GM12878 (cell line): ENCODE results near the gene PARK7. TPM values are rescaled to one million over a fixed set of nuclear protein-coding genes. Genes with fewer than 3 reads are reported as not detected.

Experiments used
- BACH1 ChIP-seq: fragments of 450-650 bp; IDR thresholded peaks from 2 replicates; pipeline ENCODE4 v1.6.1; 2017; ENCODE audit warnings: mild to moderate bottlenecking, borderline replicate concordance
- BCL11A ChIP-seq: IDR thresholded peaks from 2 replicates; pipeline ENCODE4 v1.6.1; 2011; ENCODE audit warnings: low read depth, low read length
- CHD1 ChIP-seq: IDR thresholded peaks from 2 replicates; pipeline ENCODE4 v1.6.1; 2012; ENCODE audit warnings: low read depth, low read length, improper control_type of control experiment
- HDGF ChIP-seq: fragments of 450-650 bp; IDR thresholded peaks from 2 replicates; pipeline ENCODE4 v1.6.1; 2016; ENCODE audit warnings: antibody characterized with exemption
- RELA ChIP-seq: fragments of 450-650 bp; IDR thresholded peaks from 2 replicates; pipeline ENCODE4 v1.8.0; 2014; ENCODE audit warnings: borderline replicate concordance; ENCODE audit not compliant: partially characterized antibody
- polyA plus RNA-seq, 11 experiments: library from polyadenylated mRNA; depleted of rRNA in 4 of 11; unstranded in 6 of 11; stranded (reverse) in 5 of 11; fragments of >200 nt; fragmentation: Nextera tagmentation in 4 of 11; fragmentation: Illumina TruSeq in 1 of 11; extraction: Ambion mirVana in 4 of 11; extraction: Trizol in 1 of 11; gene quantifications; 1 replicate in 1 of 11; 2 replicates in 10 of 11; pipeline versions ENCODE4 v1.2.1 to v1.2.3, GENCODE V29; 2011 to 2016; ENCODE audit warnings: inconsistent platforms in 2 of 11, missing spikeins in 2 of 11, low read depth in 1 of 11
- total RNA-seq, 4 experiments: library from RNA; depleted of rRNA in 3 of 4; stranded (reverse); fragments of >200 nt in 3 of 4; fragmentation: Illumina TruSeq in 1 of 4; extraction: Trizol in 1 of 4; gene quantifications; 2 replicates each; pipeline versions ENCODE4 v1.2.1 to v1.2.3, GENCODE V29; 2013 to 2021
- TF ChIP-seq, protein P1 (sequence below): fragments of 450-650 bp; IDR thresholded peaks from 2 replicates; pipeline ENCODE4 v1.6.1; 2017; ENCODE audit warnings: borderline replicate concordance
- TF ChIP-seq, protein P2 (sequence below): IDR thresholded peaks from 2 replicates; pipeline ENCODE4 v1.6.1; 2011; ENCODE audit warnings: low read depth, mild to moderate bottlenecking, low read length, moderate library complexity, borderline replicate concordance; ENCODE audit errors: extremely low read depth
- TF ChIP-seq, protein P3 (sequence below): IDR thresholded peaks from 2 replicates; pipeline ENCODE4 v1.6.1; 2011; ENCODE audit warnings: borderline replicate concordance, low read depth, mild to moderate bottlenecking, moderate library complexity, low read length; ENCODE audit not compliant: insufficient read depth, poor library complexity, severe bottlenecking
- TF ChIP-seq, protein P4 (sequence below): fragments of 150-350 bp; IDR thresholded peaks from 2 replicates; pipeline ENCODE4 v1.6.1; 2014; ENCODE audit warnings: mild to moderate bottlenecking, low read depth, low read length

The PARK7 gene
- total and polyA plus RNA-seq, 10 of the 15 experiments (the other 5 are each of a cell fraction or from before 2014, with no cell fraction given): 267 to 1,056 (median 495) TPM

DNA sequence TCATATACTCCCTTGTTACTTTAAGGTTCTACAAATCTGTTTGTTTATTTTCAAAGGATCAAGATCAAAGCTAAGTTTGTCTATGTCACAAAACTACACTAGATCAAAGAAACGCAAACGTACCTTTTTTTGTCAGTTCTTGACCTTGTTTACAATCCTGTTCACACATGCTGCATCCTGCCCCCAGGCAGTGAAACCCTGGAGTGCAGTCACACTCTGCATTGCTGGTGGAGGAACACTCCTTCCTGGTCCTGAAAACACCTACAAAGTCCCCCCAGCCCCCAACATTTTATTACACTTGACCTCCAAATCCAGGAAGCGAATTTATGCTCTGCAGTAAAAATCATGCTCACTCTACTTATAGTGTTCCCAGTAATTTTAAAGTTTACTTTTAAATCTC lies 23.4 kb upstream of the PARK7 start (continued):
- TF ChIP-seq, protein P1, sequence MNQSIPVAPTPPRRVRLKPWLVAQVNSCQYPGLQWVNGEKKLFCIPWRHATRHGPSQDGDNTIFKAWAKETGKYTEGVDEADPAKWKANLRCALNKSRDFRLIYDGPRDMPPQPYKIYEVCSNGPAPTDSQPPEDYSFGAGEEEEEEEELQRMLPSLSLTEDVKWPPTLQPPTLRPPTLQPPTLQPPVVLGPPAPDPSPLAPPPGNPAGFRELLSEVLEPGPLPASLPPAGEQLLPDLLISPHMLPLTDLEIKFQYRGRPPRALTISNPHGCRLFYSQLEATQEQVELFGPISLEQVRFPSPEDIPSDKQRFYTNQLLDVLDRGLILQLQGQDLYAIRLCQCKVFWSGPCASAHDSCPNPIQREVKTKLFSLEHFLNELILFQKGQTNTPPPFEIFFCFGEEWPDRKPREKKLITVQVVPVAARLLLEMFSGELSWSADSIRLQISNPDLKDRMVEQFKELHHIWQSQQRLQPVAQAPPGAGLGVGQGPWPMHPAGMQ: no peak
- TF ChIP-seq, protein P2, sequence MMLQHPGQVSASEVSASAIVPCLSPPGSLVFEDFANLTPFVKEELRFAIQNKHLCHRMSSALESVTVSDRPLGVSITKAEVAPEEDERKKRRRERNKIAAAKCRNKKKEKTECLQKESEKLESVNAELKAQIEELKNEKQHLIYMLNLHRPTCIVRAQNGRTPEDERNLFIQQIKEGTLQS: no peak
- TF ChIP-seq HDGF (no peak), BACH1 (no peak), CHD1 (no peak), RELA (no peak), BCL11A (no peak)
- TF ChIP-seq, protein P3, sequence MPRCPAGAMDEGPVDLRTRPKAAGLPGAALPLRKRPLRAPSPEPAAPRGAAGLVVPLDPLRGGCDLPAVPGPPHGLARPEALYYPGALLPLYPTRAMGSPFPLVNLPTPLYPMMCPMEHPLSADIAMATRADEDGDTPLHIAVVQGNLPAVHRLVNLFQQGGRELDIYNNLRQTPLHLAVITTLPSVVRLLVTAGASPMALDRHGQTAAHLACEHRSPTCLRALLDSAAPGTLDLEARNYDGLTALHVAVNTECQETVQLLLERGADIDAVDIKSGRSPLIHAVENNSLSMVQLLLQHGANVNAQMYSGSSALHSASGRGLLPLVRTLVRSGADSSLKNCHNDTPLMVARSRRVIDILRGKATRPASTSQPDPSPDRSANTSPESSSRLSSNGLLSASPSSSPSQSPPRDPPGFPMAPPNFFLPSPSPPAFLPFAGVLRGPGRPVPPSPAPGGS: no peak
- TF ChIP-seq, protein P4, sequence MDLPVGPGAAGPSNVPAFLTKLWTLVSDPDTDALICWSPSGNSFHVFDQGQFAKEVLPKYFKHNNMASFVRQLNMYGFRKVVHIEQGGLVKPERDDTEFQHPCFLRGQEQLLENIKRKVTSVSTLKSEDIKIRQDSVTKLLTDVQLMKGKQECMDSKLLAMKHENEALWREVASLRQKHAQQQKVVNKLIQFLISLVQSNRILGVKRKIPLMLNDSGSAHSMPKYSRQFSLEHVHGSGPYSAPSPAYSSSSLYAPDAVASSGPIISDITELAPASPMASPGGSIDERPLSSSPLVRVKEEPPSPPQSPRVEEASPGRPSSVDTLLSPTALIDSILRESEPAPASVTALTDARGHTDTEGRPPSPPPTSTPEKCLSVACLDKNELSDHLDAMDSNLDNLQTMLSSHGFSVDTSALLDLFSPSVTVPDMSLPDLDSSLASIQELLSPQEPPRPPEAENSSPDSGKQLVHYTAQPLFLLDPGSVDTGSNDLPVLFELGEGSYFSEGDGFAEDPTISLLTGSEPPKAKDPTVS: no peak
- TF ChIP-seq, all 136 proteins: peak for 0
